Eye (tissue), 1 donor: Measurements from ENCODE around the gene ARHGAP42.

Experiments
- DNase-seq: peaks from one replicate; pipeline ENCODE4 v3.0.0-alpha.2; 2015

The ARHGAP42 gene

DNA sequence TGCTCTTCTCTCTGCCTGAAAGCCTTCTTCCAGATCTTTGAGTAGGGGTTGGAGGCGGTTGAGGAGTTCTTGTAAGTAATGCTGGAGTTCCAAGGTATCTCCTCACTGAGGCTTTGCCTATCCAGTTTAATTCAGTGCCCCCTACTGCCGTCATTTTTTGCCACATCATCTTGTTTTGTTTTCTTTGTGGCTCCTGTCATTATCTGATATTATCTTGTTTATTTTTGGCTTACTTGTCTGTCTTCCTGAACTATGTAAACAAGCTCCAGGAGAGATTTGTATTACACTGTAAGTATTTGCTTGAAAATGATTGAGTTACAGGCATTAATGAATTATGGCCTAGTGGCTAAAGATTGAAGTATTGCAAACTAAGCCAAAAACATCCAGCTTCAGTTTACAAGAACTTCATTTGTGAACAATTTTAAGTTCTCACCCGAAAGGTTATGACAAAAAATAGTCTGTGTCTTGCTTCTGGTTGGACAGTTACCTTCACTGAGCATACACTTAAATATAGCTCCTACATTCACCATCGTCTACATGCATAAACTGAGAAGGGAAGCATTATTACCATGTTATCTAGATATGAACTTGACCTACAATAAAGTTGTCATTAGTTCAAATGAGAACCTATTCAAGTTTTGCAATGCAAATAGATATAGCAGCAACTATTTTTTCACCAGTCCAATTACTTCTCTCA, 154.8 kb downstream of the ARHGAP42 start:
- no peak for DNase-seq

DNA sequence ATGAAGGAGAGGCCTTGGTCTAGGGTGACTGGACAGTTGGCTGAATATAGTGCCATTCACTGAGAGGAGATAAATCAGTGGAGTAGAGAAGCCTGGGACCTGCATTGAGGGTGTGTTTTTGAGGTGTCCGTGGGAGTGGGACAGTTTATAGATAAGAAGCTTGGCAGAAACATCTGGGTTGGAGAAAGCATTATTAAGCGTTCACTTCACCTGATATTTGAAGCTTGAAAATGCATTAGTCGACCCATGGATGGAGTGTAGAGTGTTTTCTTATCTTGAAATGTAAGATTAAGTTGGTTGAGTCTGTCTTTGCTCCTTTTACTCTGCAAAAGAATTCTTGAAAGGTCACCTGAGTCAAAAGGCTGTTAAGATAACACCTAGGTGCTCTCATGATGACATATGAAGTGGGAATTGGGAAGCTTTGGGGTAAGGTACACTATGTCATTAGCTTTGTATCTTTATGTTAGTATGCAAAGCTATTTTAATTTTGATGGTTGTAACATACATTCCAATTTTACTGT, 160.7 kb downstream of the ARHGAP42 start:
- DNase-seq: no peak

DNA sequence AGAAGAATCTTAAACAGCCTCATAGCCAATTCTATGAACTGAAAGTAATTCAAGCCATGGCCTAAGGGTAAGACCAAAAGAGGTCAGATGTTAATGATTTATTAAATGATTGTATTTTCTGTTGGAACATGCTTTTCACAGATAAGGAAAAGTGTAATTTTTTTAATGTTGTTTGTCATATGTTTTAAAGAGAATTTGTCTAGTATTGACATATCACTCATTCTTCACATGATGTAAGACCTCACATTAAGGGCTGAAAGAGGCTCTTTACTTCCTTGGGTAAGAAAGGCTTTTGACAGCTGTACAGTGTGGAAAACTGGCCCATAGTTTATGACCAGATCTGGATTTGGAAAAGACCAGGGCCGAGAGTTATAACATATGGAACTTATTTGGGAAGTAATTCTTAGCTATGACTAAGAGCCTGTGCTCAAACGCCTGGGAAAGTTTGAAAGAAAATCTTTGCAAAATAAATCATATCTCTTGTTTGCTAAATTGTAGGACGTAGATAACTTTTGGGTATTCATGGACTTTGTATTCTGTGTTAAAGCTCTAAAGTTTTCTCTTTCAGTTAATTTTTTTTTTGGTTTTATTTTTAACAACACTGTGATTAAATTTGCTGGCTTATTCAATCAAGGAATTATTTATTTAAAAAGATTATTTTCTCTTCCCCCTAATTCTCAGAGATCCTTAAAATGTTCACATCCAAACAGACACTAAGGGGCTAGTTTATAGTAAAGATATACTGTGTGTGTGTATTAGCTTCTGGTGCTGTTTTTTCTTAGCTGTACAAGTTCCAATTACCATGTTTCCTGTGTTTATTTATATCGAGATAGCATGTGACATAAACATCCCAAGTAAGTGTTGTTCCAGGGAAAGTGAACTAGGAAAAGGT, 162.2 kb downstream of the ARHGAP42 start:
- DNase-seq: peak; percentile 73

DNA sequence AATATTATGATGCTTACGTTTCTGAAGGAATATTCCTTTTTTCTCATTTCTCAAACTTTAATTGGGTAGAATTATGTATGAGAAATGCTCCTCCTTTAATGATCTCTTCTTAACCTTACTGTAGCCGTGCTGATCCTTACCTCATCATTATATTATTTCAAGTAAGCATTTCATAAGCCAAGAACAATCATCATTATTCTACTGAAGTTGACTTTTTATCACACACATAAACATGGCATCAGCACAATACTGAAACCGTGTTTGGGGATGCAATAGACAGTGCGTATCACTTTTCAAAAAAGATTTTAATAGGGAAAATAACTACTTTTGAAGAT, 162.8 kb downstream of the ARHGAP42 start:
- no peak for DNase-seq

DNA sequence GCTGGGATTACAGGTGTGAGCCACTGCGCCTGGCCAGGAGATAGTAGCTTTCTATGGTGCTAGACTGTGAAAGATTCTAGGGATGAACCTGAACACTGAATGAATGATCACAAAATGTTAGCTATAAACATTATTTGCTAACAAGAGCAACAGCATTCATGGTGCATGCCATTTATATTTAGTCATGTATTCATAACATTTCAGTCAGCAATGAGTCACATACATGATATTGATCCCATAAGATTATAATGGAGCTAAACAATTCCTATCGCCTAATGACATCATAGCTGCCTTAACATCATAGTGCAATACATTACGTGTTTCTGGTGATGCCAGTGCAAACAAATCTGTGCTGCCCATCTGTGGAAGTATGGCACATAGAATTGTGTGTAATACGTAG, 164.1 kb downstream of the ARHGAP42 start:
- no peak for DNase-seq

DNA sequence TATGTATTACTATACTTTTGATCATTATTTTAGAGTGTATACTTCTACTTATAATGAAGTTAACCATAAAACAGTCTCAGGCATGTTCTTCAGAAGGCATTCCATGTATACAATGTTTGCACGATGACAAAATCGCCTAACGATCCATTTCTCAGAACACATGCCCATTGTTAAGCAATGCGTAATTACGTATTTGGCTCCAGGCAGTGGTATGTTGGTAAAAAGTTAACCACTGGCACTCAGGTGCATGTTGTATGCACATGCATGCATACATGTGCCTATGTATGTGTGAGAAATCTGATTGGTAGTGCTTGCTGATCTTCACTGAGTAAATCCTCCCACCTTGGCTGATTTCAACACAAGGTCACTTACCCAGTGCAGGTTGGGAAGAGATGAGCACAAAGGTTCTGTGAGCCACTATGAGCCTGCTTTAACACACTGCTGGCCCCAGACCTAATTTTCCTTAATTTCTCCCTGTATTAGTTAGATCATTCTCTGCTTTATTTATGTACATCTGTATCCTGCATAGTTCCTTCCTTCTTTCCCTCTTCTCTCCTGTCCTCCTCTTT, 164.6 kb downstream of the ARHGAP42 start:
- DNase-seq: no peak

DNA sequence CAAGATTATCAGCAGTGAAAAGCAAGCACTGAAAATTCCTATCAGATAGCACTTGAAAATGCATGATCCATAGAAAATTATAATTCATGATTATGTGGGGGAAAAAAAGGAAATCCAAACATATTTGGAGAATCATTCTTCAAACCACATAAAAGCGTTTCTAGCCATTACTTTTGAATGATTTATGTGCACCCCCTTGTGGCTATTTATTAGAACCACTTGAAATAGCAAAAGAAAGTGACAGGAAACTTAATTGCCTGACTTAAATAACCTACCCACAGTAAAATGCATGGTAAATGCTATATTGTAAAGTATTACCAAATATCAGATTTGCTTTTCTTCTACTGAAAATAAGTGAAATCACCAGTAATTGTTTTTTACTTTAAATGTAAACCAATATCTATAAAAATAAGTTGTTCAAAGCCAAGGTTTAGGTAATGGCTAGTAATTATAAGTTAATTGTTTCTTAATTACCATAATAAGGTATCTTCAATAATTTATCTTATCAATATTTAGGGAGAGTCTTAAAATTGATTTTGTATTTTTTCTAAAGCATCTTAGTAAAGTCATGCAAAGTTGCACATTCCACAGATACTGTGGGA, 168.5 kb downstream of the ARHGAP42 start:
- peak; percentile 80 for DNase-seq

DNA sequence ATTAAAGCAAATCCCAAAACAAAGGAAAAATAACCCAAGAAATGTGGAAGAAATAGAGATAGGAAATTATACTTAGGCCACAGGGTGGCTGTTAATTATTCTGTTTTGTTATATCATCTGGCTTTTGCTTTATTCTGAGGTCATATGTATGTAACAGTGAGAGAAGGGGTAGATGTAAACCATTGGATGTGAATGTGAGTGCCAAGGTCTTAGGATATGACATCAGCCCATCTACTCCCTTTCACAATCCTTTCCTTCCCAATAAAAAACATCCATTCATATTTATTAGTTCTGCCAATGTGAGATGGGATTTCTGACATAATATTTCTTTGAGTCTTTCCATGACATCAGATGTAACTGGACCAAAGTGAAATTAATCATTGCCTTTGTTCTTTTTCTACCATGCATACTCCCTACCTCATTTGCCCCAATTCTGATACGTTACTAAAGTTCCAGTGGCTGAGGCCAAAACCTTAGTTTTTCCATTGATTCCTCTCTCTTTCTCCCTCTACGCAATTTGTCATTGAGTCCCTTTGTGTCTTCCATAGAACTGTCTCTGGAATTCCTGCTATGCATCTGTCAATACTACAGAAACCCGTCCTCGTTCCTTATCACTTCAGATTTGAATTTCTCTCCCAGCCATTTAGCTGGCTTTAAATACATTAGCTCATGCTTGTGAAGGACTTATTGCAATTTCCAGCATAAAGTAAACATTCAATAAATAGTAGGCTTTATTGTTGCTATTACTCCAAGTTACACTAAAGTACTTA, 170.3 kb downstream of the ARHGAP42 start:
- no peak for DNase-seq

DNA sequence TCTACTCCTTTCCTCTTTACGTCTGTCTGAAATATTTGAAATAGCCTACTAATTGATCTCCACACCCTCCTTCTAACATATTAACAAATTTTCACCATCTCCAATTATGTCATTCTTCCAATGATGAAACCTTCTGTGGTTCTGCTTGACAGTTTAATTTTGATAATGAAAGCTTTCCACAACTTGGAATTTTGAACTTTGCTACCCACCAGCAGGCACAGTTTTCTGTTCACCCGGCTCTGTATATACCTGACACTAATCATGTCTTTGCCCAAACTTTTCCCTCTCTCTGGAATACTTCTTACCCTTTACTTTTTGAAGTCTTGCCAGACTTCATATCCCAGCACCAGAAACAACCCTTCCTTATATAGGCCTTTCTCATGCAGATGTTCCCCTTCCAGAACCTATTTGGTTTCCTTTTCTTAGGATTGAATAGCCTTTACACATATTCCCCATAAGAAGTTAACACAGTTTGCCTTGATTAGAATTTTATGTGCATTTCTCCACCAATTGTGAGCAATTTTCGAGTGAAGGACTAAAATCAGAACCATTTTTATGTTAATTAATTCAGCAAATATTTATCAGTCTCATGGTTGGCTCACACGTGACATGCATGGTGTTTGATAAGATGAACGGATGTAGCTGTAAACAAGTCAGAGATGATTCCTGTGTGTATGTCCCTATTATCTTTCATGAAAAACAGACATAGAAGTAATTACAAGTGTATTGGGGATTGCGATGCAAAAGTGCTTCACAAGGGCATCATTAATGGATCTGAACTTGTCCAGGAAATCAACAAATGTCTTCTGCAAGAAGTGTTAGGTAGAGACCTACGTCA, 173.4 kb downstream of the ARHGAP42 start:
- DNase-seq: no peak

DNA sequence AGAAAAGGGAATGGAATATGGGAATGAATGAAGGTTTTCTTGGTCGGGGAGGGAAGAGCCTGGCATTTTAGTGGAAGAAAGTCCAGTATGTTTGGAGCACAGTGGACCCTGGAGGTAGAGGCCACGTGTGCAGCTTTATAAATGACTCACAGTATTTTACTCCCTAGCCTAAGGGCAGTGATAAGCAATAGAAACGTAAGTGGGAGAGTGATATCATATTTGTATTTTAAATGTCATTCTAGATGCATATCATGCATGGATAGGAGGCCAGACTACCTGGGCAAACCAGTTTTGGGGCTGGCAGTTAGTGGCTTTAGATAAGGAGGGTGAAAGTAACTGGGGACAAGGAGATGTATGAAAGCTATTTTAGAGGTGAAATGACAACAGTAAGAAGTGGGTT, 174.1 kb downstream of the ARHGAP42 start:
- no peak for DNase-seq

DNA sequence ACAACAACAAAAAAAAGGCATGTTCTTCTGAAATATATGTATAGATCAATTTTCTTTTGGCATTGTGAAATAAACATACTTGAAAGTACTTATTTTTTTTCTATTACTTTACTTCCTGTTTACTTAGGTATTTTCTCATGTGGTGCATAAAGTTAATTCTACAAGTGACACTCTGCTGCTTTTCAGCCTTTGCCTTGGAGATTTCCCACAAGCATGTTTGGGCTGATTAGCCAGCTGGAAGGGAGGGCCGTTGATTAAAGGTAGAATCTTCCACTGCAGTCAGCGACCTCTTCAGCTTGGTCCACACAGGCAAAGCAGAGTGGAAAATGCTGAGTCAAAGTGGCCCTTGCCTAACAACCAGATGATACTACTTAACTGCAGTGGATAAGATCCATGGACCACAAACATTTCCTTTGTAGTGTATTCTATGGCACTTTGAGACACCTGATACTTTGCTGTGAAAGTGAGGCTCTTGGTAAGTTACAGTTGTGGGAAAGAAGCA, 176.0 kb downstream of the ARHGAP42 start:
- no peak for DNase-seq

DNA sequence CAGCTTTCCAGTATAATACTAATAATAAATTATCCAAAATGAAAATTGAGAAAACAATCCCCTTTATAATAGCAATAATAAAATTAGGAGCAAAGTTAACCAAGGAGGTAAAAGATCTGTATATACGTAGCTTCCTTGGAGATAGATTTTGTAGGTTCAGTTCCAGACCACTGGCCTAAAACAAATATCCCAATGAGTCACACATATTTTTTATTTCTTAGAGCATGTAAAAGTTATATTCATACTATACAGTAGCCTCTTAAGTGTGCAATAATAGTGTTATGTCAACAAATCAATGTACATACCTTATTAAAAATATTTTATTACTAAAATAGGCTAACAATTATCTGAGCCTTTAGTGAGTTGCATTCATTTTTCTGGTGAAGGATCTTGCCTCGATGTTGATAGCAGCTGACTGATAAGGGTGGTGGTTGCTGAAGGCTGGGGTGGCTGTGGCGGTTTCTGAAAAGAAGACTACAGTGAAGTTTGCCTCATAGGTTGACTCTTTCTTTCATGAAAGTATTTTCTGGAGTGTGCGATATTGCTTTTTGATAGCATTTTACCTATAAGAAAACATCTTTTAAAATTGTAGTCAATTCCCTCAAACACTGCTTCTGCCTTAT, 178.5 kb downstream of the ARHGAP42 start:
- DNase-seq: no peak

DNA sequence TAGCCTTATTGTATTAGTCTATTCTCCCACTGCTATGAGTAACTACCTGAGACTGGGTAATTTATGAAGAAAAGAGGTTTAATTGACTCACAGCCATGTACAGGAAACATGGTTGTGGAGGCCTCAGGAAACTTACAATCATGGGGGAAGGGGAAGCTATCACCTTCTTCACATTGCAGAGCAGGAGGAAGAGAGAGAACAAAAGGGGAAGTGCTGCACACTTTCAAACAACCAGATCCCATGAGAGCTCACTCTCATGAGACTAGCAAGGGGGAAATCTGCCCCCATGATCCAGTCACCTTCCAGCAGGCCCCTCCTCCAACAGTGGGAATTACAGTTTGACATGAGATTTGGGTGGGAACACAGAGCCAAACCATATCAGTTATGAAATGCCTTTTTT, 179.4 kb downstream of the ARHGAP42 start:
- no peak for DNase-seq

DNA sequence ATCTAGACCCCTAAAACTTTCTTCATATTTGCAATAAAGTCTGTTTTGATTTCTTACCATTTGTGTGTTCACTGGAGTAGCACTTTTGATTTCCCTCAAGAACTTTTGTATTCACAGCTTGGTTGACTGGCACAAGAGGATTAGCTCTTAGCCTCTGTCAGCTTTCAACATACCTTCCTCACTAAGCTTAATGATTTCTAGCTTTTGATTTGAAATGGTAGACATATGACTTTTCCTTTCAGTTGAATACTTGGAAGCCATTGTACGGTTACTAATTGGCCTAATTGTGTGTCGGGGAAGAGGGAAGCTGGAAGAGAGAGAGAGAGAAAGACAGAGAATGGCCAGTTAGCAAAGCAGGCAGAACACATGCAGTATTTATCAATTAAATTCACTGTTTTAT, 180.5 kb downstream of the ARHGAP42 start:
- no peak for DNase-seq

DNA sequence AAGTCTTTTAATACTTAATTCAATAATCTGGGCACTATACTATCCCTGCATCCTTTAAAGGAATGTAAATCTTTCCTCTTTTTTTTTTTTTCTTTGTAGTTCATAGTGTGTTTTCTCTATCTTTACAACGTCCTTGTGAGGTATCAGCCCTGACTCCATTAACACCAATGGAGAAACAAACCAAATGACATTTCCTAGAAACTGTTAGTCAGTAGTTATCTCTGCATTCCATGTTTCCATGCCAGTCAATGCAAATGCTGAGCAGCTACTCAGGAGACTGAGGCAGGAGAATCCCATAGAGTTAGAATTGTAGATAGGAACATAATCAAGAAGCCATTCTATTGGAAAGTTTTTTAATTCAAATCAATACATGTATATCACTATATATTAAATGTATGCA, 182.2 kb downstream of the ARHGAP42 start:
- DNase-seq: no peak

DNA sequence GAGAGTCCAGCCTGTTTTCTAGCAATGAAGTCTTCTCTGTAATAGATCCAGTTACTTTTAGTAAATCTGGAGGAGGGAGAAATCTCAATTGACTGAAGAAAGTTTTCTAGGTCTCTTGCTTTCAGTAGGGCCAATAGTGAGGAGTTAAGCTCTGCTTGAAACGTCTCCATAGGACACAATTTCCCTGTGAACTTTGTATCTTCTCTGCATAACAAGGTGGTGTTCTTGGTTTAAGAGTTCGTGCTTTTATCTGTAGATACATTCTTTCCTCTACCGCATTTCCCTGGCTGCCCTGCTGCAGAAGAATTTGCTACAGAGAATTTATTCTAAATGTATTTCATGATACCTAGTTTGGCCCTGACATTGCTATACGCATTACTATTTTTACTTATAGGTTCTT, 183.1 kb downstream of the ARHGAP42 start:
- no peak for DNase-seq

DNA sequence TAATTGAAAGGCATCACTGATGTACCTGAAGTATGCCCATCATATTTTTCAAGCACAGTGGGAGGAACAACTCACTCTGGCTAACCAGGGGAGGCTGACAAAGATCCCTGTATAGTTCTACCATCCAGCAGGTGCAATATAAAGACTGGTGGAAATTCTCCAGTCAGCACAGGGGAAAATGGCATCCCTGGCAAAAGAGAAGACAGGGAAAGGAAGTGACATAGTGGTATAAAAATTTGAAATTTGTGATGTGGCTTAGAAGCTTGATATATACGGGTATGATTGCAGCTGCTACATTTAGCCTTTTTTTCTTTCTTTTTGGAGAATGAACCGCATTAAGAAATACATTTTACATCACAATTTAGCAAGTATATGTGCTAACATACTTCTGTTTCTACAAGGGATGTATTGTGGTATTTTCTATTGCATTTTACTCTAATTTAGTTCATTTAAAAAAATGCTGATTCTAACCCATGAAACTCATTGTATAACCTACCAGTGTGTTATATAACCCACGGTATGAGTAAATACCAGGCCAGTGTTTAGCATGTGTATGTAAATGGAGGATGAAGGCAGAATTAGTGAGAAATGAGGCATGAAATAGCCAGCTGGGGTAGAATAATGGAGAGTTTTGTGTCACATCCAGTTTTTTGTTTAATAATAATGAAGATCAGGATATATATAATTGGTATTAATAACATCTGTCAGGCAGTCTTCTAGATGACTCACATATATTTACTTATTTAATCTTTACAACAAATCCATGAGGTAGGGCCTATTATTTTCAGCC, 186.1 kb downstream of the ARHGAP42 start:
- no peak for DNase-seq

DNA sequence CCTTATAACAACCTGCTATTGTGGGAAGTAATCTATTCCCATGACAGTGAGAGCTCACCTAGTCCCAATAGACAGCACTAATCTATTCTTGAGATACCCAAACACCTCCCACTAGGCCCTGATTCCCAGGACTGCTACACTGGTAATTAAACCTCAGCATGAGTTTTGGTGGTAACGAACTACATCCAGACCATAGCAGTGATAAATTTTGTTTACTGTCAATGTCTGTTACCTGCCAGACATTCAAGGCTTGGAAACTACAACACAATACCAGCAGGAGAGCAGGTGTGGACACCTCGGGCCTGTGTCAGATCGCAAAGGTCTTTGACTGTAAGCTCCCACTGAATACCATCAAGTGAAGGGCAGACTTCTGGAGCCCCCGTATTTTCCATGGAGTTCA, 187.1 kb downstream of the ARHGAP42 start:
- no peak for DNase-seq

DNA sequence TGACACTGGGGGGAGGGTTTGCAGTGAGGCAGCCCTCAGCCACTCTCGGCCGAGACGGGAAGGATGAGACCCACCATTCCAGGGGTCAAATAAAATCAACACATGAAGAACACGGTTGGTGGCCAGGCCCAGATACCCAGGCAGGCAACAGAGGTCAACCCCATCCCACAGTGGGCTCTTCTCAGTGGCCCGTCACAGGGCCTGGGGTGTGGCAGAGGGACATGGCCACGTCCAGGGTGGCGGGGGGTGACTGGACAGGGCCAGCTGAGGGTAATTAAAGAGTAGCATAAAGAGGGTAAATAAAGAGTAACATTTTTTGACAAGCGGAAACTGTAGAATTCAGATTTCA, 188.4 kb downstream of the ARHGAP42 start:
- no peak for DNase-seq

DNA sequence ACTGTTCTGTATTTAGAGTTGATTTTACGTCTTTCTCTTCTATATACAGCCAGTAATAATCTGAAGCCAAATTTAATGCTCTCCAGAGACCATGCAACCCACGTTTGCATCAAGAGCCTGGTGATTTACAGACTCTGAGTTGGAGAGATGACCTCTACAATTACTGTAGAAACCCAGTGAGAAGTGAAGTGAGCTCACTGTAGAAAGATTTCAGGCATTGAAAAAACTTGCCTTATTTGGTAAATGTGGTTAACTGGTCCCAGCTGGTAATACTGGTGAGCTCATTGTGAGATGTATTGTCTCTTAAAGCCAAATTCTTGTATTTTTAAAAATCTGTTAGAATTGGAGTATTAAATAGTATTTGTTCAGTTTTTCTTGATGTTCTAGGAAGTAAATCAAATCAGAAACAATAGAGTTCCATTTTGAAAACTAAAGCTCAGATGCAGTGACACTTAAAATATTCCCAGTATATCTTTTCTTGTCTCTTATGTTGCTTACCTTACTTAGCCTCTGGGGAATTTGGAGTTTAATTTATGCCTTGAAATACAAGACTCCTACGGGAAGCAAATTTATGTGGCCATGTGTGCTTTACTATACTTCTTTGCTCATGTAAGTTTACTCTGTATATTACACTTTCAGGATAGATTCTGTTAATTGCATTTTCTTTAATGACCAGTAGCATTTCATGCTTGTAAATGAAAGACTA, 189.9 kb downstream of the ARHGAP42 start:
- peak; percentile 39 for DNase-seq
